Gastroesophageal sphincter (tissue), 4 donors: ENCODE data around the gene VHLL. TPM values are rescaled to one million over a fixed set of nuclear protein-coding genes. Genes with fewer than 3 reads are reported as not detected.

ENCODE experiments used
- ATAC-seq: fragments of 150-250 bp; one replicate; pipeline ENCODE4 v1.9.1; 2016; ENCODE audit warnings: mild to moderate bottlenecking, moderate library complexity
- H3K27ac ChIP-seq, 4 donors: fragments of 200-600 bp; sonication (generic) in 3 of 4; 1 replicate in 3 of 4; 2 replicates in 1 of 4; pipeline ENCODE4 v1.5.1; 2016 to 2019
- H3K27me3 ChIP-seq: fragments of 200-600 bp; sonication (generic); one replicate; pipeline ENCODE4 v1.5.1; 2019
- H3K36me3 ChIP-seq, 2 donors: fragments of 200-600 bp; sonication (generic); one replicate each; pipeline ENCODE4 v1.5.1; 2019; ENCODE audit warnings: control low read depth in 1 of 2
- H3K4me1 ChIP-seq, 3 donors: fragments of 200-600 bp; sonication (generic); 1 replicate in 2 of 3; 2 replicates in 1 of 3; pipeline ENCODE4 v1.5.1; 2016 to 2019; ENCODE audit warnings: control low read depth in 2 of 3
- H3K4me3 ChIP-seq, 2 donors: fragments of 200-600 bp; sonication (generic); one replicate each; pipeline ENCODE4 v1.5.1; 2019; ENCODE audit warnings: mild to moderate bottlenecking in 1 of 2, moderate library complexity in 1 of 2
- H3K9me3 ChIP-seq, 3 donors: fragments of 200-600 bp; sonication (generic); one replicate each; pipeline ENCODE4 v1.5.1; 2017 to 2019; ENCODE audit warnings: control low read depth in 2 of 3
- CTCF ChIP-seq, 4 experiments: fragments of 200-600 bp in 2 of 4; fragments of 450-650 bp in 2 of 4; sonication (generic) in 1 of 4; IDR thresholded peaks; one replicate each; pipeline ENCODE4 v1.5.1; 2017 to 2019; ENCODE audit warnings: antibody characterized with exemption in 4 of 4, mild to moderate bottlenecking in 2 of 4, moderate library complexity in 2 of 4
- EP300 ChIP-seq: sonication (generic); formaldehyde crosslinking; IDR thresholded peaks from one replicate; pipeline ENCODE4 v1.6.1; 2017; ENCODE audit warnings: antibody characterized with exemption, mild to moderate bottlenecking
- POLR2A ChIP-seq, 2 donors: fragments of 450-650 bp; IDR thresholded peaks; one replicate each; pipeline ENCODE4 v1.6.1; 2017; ENCODE audit warnings: antibody characterized with exemption in 2 of 2, mild to moderate bottlenecking in 2 of 2, moderate library complexity in 1 of 2
- POLR2AphosphoS5 ChIP-seq: sonication (generic); formaldehyde crosslinking; IDR thresholded peaks from one replicate; pipeline ENCODE4 v1.6.1; 2017; ENCODE audit warnings: antibody characterized with exemption
- WGBS, 2 donors: methylation state at CpG; one replicate each; pipeline ENCODE4 v1.1.5; 2018; ENCODE audit warnings: low coverage in 1 of 2; 5-methylcytosine and 5-hydroxymethylcytosine counted together
- total RNA-seq, 4 donors: library from RNA; depleted of rRNA; stranded (reverse); fragments of >200 nt; gene quantifications; one replicate each; pipeline ENCODE4 v1.1.0, GENCODE V29; 2016

VHLL gene
- total RNA-seq, 4 donors from 2014 or later = not detected

DNA sequence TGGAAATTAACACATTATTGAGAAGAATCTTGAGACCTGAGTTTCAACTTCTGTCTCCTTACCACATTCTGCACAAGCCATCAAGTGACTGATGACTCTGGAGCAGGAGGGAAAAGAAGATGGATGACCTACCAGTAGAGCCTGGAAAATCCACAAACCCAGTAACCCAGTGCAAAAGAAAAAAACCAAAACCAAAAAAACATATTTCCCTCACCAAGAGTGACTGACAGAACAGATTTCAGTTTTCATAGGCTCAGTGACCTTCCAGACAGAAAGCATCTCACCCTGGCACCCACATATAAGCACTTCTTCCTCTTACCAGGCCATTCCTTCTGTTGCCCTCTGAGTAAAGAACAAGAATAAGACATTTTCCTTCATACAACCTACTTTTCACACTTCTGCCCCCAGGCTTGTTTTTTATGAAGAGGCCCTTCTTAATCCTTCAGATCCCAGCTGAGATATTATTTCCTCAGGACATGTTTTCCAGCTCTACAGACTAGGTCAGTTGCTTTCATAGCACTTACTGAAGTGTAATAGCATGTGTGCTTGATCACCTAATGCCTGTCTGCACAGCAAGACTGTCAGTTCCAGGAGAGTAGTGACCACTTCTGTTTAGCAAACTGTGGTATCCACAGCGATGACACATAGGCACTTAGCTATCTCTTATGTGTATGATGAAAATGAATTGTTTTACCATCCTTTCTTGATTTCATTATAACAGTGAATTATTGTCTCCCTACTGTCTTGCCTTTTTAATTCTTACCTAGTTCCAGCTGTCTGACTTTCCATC lies 43.3 kb upstream of the VHLL start:
- Histone ChIP-seq H3K4me1 (peaks cover 0 to under 1% (median 0%) of the 10 kb centered on the region in 3 donors), H3K4me3 (no peak overlapping the region), H3K27me3 (peaks cover 9% of the 10 kb centered on the region), H3K36me3 (no peaks in the 10 kb centered on the region), H3K27ac (no peak overlapping the region), H3K9me3 (no peaks in the 10 kb centered on the region)
- ATAC-seq = no peak
- TF ChIP-seq POLR2A (IDR thresholded peaks at IDR 0.05) (no peak), POLR2AphosphoS5 (no peak), CTCF (IDR thresholded peaks at IDR 0.05) (no peak), EP300 (no peak)
- 75% methylated on average over 1 of the region's 1 CpG; no CpG with 5 or more reads in 1 of the 2 donors for WGBS, 2 donors

- Histone ChIP-seq H3K27me3 (no peaks in the 10 kb centered on the region), H3K27ac (peak within 1 kb of the TSS; percentile 3 to 91 (median 88)), H3K9me3 (no peaks in the 10 kb centered on the region), H3K36me3 (peaks cover 0 to 24% of the 10 kb centered on the region in 2 donors), H3K4me1 (peaks cover 0 to 27% (median 12%) of the 10 kb centered on the region in 3 donors), H3K4me3 (peak within 1 kb of the TSS; percentile 48 to 77)
- TF ChIP-seq POLR2AphosphoS5 (peak; percentile 61), CTCF (IDR thresholded peaks at IDR 0.05) (no peak), EP300 (no peak), POLR2A (IDR thresholded peaks at IDR 0.05) (peak; percentile 43 to 57)
- 0% methylated on average over 10 of the region's 47 CpGs for WGBS, 2 donors
- ATAC-seq = peak; percentile 99
These were observed 39.3 kb upstream of the VHLL start, which contains the start of the genes CCT3 and TSACC for GRCh38 chr1:156338180-156338976. TSS of gene CCT3 (minus strand) at chr1:156338292. CDS start at chr1:156338184, 108 bp downstream. TSS of gene TSACC (plus strand) at chr1:156338526. CDS start at chr1:156339758, 1,232 bp downstream.

DNA sequence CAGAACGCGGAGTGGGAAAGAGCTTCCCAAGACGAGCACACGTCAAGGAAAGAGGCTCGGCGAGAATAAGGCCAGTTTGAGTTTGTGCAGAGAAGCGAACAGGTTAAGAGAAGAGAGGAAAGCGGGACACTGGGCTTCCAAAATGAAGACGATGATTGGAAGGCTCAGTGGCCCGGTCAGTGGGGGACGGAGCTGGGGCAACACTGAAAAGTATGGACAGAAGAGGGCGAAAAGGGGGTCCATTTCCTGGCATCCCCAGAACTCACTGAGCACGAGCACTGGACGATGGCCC lies 38.7 kb upstream of the VHLL start:
- H3K9me3 ChIP-seq = no peaks in the 10 kb centered on the region
- WGBS, 2 donors = 0 to 1% methylated on average over 12 to 14 of the region's 14 CpGs
- no peaks in the 10 kb centered on the region for H3K27me3 ChIP-seq
- peak overlapping the region; percentile 0 to 91 (median 88) for H3K27ac ChIP-seq
- peaks cover 0 to 30% of the 10 kb centered on the region in 2 donors for H3K36me3 ChIP-seq
- H3K4me1 ChIP-seq = peaks cover 0 to 27% (median 12%) of the 10 kb centered on the region in 3 donors
- H3K4me3 ChIP-seq = peak overlapping the region; percentile 48 to 77
- TF ChIP-seq POLR2A (IDR thresholded peaks at IDR 0.05) (no peak), CTCF (IDR thresholded peaks at IDR 0.05) (no peak), EP300 (no peak), POLR2AphosphoS5 (no peak)
- peak; percentile 18 for ATAC-seq

GRCh38 chr1:156337052-156337887 lies 38.2 kb upstream of the VHLL start:
- TF ChIP-seq EP300 = no peak
- no peak for TF ChIP-seq POLR2A (IDR thresholded peaks at IDR 0.05)
- no peak for ATAC-seq
- Histone ChIP-seq H3K27ac (peak overlapping the region; percentile 0 to 91 (median 88)), H3K4me1 (peaks cover 0 to 27% (median 12%) of the 10 kb centered on the region in 3 donors), H3K36me3 (peaks cover 0 to 35% of the 10 kb centered on the region in 2 donors), H3K9me3 (no peaks in the 10 kb centered on the region), H3K27me3 (no peaks in the 10 kb centered on the region), H3K4me3 (peak overlapping the region; percentile 48 to 77)
- 34 to 36% methylated on average over 27 to 32 of the region's 34 CpGs for WGBS, 2 donors
